IMR-90 (cell line): ENCODE data around the gene ZBTB40. TPM values are rescaled to one million over a fixed set of nuclear protein-coding genes. Genes with fewer than 3 reads are reported as not detected.

Experiments used
- ATAC-seq: fragments of 200-7000 bp; cut with Tn5 transposase; 2 replicates; pipeline ENCODE4 v1.9.1; 2020; ENCODE audit warnings: low read depth, mild to moderate bottlenecking, moderate library complexity
- BruUV-seq: library from RNA; stranded (reverse); fragments of 400-500 nt; replicated peaks from 2 replicates; lab custom pipeline; 2021; lab: Mats Ljungman, UMichigan
- CTCF ChIA-PET: fragments of 300-600 bp; formaldehyde crosslinking; extraction: SDS; loops from one replicate; lab custom pipeline; 2021; ENCODE audit warnings: antibody characterized with exemption; lab: Yijun Ruan, JAX
- POLR2A ChIA-PET: fragments of 300-600 bp; sonication (Branson Sonifier 250); formaldehyde crosslinking; loops from one replicate; lab custom pipeline; 2022; ENCODE audit warnings: antibody characterized with exemption; ENCODE audit not compliant: unreplicated experiment; lab: Charles Lee
- DNase-seq: peaks from one replicate; pipeline ENCODE4 v3.0.0; 2013
- H2AFZ ChIP-seq: replicated peaks from 2 replicates; pipeline ENCODE3; 2013; ENCODE audit warnings: low read length, mild to moderate bottlenecking; ENCODE audit not compliant: poor library complexity
- H2AK5ac ChIP-seq: 2 replicates; pipeline ENCODE4 v1.6.1; 2013; ENCODE audit warnings: low read depth, low read length, inconsistent platforms
- H2AK9ac ChIP-seq: replicated peaks from 2 replicates; pipeline ENCODE3; 2013; ENCODE audit warnings: mild to moderate bottlenecking, low read depth, low read length, moderate library complexity; ENCODE audit not compliant: poor library complexity
- H2BK120ac ChIP-seq: 2 replicates; pipeline ENCODE4 v1.6.1; 2013; ENCODE audit warnings: low read depth, low read length, inconsistent platforms
- H2BK15ac ChIP-seq: 3 replicates; pipeline ENCODE4 v1.6.1; 2013; ENCODE audit warnings: low read depth, low read length, inconsistent platforms
- H2BK20ac ChIP-seq: 2 replicates; pipeline ENCODE4 v1.6.1; 2013; ENCODE audit warnings: low read depth, mild to moderate bottlenecking, inconsistent platforms, low read length, moderate library complexity
- H2BK5ac ChIP-seq: 2 replicates; pipeline ENCODE4 v1.6.1; 2013; ENCODE audit warnings: mild to moderate bottlenecking, low read depth, low read length, inconsistent platforms; ENCODE audit not compliant: poor library complexity, severe bottlenecking
- H3K14ac ChIP-seq: replicated peaks from 2 replicates; pipeline ENCODE4 v1.6.1; 2013; ENCODE audit warnings: low read depth, low read length, inconsistent platforms
- H3K18ac ChIP-seq: 2 replicates; pipeline ENCODE4 v1.6.1; 2013; ENCODE audit warnings: low read depth, low read length, control low read depth
- H3K23ac ChIP-seq: 2 replicates; pipeline ENCODE4 v1.6.1; 2013; ENCODE audit warnings: low read depth, low read length, inconsistent platforms
- H3K27ac ChIP-seq: 2 replicates; pipeline ENCODE4 v1.5.1; 2013; ENCODE audit warnings: mild to moderate bottlenecking, control low read depth, low read length; ENCODE audit not compliant: insufficient read depth
- H3K27me3 ChIP-seq: 2 replicates; pipeline ENCODE4 v1.6.1; 2013; ENCODE audit warnings: low read length; ENCODE audit not compliant: control insufficient read depth, insufficient read depth
- H3K36me3 ChIP-seq: 2 replicates; pipeline ENCODE4 v1.6.1; 2013; ENCODE audit warnings: low read length, mixed read lengths; ENCODE audit not compliant: control insufficient read depth, insufficient read depth
- H3K4ac ChIP-seq: 2 replicates; pipeline ENCODE4 v1.6.1; 2013; ENCODE audit warnings: low read depth, low read length, inconsistent platforms
- H3K4me1 ChIP-seq: 2 replicates; pipeline ENCODE4 v1.6.1; 2013; ENCODE audit warnings: low read length, mixed read lengths; ENCODE audit not compliant: control insufficient read depth, insufficient read depth
- H3K4me2 ChIP-seq: 2 replicates; pipeline ENCODE4 v1.6.1; 2013; ENCODE audit warnings: low read depth, mild to moderate bottlenecking, control low read depth, low read length, moderate library complexity
- H3K4me3 ChIP-seq: 2 replicates; pipeline ENCODE4 v1.5.1; 2013; ENCODE audit warnings: low read depth, mild to moderate bottlenecking, control low read depth, low read length, moderate library complexity; ENCODE audit not compliant: insufficient read depth
- H3K56ac ChIP-seq: 2 replicates; pipeline ENCODE4 v1.6.1; 2013; ENCODE audit warnings: low read length, inconsistent platforms; ENCODE audit not compliant: insufficient read depth; ENCODE audit errors: extremely low read depth
- H3K79me1 ChIP-seq, 2 experiments: 2 replicates each; pipeline ENCODE4 v1.6.1; 2013; ENCODE audit warnings: low read length in 2 of 2, inconsistent platforms in 1 of 2, low read depth in 1 of 2
- H3K9ac ChIP-seq: 2 replicates; pipeline ENCODE4 v1.6.1; 2013; ENCODE audit warnings: low read depth, low read length, control low read depth
- H3K9me1 ChIP-seq: 2 replicates; pipeline ENCODE4 v1.6.1; 2013; ENCODE audit warnings: low read length, inconsistent platforms; ENCODE audit not compliant: insufficient read depth
- H3K9me3 ChIP-seq: 2 replicates; pipeline ENCODE4 v1.6.1; 2013; ENCODE audit warnings: low read length; ENCODE audit not compliant: control insufficient read depth, insufficient read depth
- H4K20me1 ChIP-seq: 2 replicates; pipeline ENCODE4 v1.6.1; 2013; ENCODE audit warnings: low read length, inconsistent platforms; ENCODE audit not compliant: insufficient read depth
- H4K5ac ChIP-seq: 2 replicates; pipeline ENCODE4 v1.6.1; 2013; ENCODE audit warnings: mild to moderate bottlenecking, low read depth, low read length, control low read depth
- H4K8ac ChIP-seq, 2 experiments: 2 replicates each; pipeline ENCODE4 v1.6.1; 2013; ENCODE audit warnings: low read depth in 2 of 2, low read length in 2 of 2, control low read depth in 1 of 2, inconsistent platforms in 1 of 2
- H4K91ac ChIP-seq: 2 replicates; pipeline ENCODE4 v1.6.1; 2013; ENCODE audit warnings: low read depth, low read length, inconsistent platforms; ENCODE audit not compliant: insufficient read depth
- BHLHE40 ChIP-seq: fragments of 150-350 bp; IDR thresholded peaks from 2 replicates; pipeline ENCODE4 v1.6.1; 2016; ENCODE audit warnings: mild to moderate bottlenecking, low read depth, low read length
- CEBPB ChIP-seq: IDR thresholded peaks from 2 replicates; pipeline ENCODE4 v1.6.1; 2012; ENCODE audit warnings: low read depth, low read length, improper control_type of control experiment
- CHD1 ChIP-seq: IDR thresholded peaks from 2 replicates; pipeline ENCODE4 v1.6.1; 2012; ENCODE audit warnings: low read depth, low read length, improper control_type of control experiment
- CTCF ChIP-seq: conservative IDR thresholded peaks from 2 replicates; pipeline ENCODE4 v1.5.1; 2012; ENCODE audit warnings: mild to moderate bottlenecking, low read depth, low read length, improper control_type of control experiment
- ELK1 ChIP-seq: fragments of 150-350 bp; IDR thresholded peaks from 2 replicates; pipeline ENCODE4 v1.6.1; 2016; ENCODE audit warnings: low read depth, mild to moderate bottlenecking, low read length, moderate library complexity, borderline replicate concordance
- FOS ChIP-seq: fragments of 150-350 bp; IDR thresholded peaks from 2 replicates; pipeline ENCODE4 v1.6.1; 2016; ENCODE audit warnings: low read depth, low read length
- MAFK ChIP-seq: IDR thresholded peaks from 2 replicates; pipeline ENCODE4 v1.6.1; 2012; ENCODE audit warnings: low read depth, low read length, improper control_type of control experiment
- MAZ ChIP-seq: IDR thresholded peaks from 2 replicates; pipeline ENCODE4 v1.6.1; 2012; ENCODE audit warnings: low read depth, mild to moderate bottlenecking, low read length, improper control_type of control experiment, moderate library complexity, borderline replicate concordance
- MXI1 ChIP-seq: IDR thresholded peaks from 2 replicates; pipeline ENCODE4 v1.6.1; 2012; ENCODE audit warnings: low read depth, mild to moderate bottlenecking, low read length, moderate library complexity, borderline replicate concordance
- NFE2L2 ChIP-seq: fragments of 150-350 bp; IDR thresholded peaks from 2 replicates; pipeline ENCODE4 v1.6.1; 2016; ENCODE audit warnings: low read depth, mild to moderate bottlenecking, low read length
- POLR2A ChIP-seq: IDR thresholded peaks from 2 replicates; pipeline ENCODE4 v1.6.1; 2012; ENCODE audit warnings: mild to moderate bottlenecking, low read depth, low read length
- RAD21 ChIP-seq: IDR thresholded peaks from 2 replicates; pipeline ENCODE4 v1.6.1; 2012; ENCODE audit warnings: low read length, improper control_type of control experiment
- RCOR1 ChIP-seq: IDR thresholded peaks from 2 replicates; pipeline ENCODE4 v1.6.1; 2012; ENCODE audit warnings: mild to moderate bottlenecking, low read length, improper control_type of control experiment; ENCODE audit not compliant: insufficient replicate concordance
- RFX5 ChIP-seq: IDR thresholded peaks from 2 replicates; pipeline ENCODE4 v1.8.0; 2012; ENCODE audit warnings: low read depth, mild to moderate bottlenecking, low read length, moderate library complexity
- SMC3 ChIP-seq: fragments of 150-350 bp; IDR thresholded peaks from 2 replicates; pipeline ENCODE4 v1.6.1; 2016; ENCODE audit warnings: low read depth, mild to moderate bottlenecking, antibody characterized with exemption, low read length, moderate library complexity
- USF2 ChIP-seq: fragments of 150-350 bp; IDR thresholded peaks from 2 replicates; pipeline ENCODE4 v1.6.1; 2017; ENCODE audit warnings: mild to moderate bottlenecking, antibody characterized with exemption, low read length, low read depth
- dilution Hi-C: fragments of 300-500 bp; cut with HindIII; formaldehyde crosslinking; loops from one replicate; pipeline ENCODE4 v1.14.3; 2018; ENCODE audit warnings: low sequenced_read_pairs; ENCODE audit not compliant: unreplicated experiment
- in situ Hi-C: fragments of 300-500 bp; cut with MboI; formaldehyde crosslinking; loops from 3 replicates; pipeline ENCODE4 v1.14.3; 2019; ENCODE audit warnings: low sequenced_read_pairs, inconsistent platforms, mixed read lengths
- intact Hi-C: fragments of 100-400 bp; cut with micrococcal nuclease; formaldehyde crosslinking; loops from 2 replicates; pipeline ENCODE4 v1.10.0; 2022
- polyA plus RNA-seq, 3 experiments: library from polyadenylated mRNA; depleted of rRNA; stranded (reverse); fragments of >200 nt; gene quantifications; 2 replicates each; pipeline ENCODE4 v1.2.3, GENCODE V29; 2012; ENCODE audit warnings: low replicate concordance in 1 of 3
- total RNA-seq: library from RNA; depleted of rRNA; stranded (reverse); fragments of >200 nt; gene quantifications from 2 replicates; pipeline ENCODE4 v1.2.3, GENCODE V29; 2012

Gene ZBTB40
- total and polyA plus RNA-seq, 2 of the 4 experiments (the other 2 are of a cell fraction) = 6.0 to 9.7 TPM

GRCh38 chr1:22509815-22510214, 58.2 kb downstream of the ZBTB40 start:
- Histone ChIP-seq H3K9me3 (no peaks in the 10 kb centered on the region), H3K18ac (no peak overlapping the region), H2AK9ac (no peak overlapping the region), H2BK15ac (no peak overlapping the region), H4K8ac (no peak overlapping the region), H3K56ac (no peak overlapping the region), H3K9ac (no peak overlapping the region), H3K4me3 (no peak overlapping the region), H3K79me1 (no peaks in the 10 kb centered on the region), H2BK120ac (no peak overlapping the region), H4K91ac (no peak overlapping the region), H2AK5ac (no peak overlapping the region), H3K27ac (no peak overlapping the region), H2BK5ac (no peak overlapping the region), H3K14ac (no peak overlapping the region), H3K4me2 (no peak overlapping the region), H2BK20ac (no peak overlapping the region), H3K9me1 (no peaks in the 10 kb centered on the region), H3K4ac (no peak overlapping the region), H4K20me1 (no peaks in the 10 kb centered on the region), H3K36me3 (peaks cover 39% of the 10 kb centered on the region), H2AFZ (no peak overlapping the region), H3K4me1 (no peaks in the 10 kb centered on the region), H4K5ac (no peak overlapping the region), H3K27me3 (no peaks in the 10 kb centered on the region), H3K23ac (no peak overlapping the region)
- intact Hi-C loops (no loop called here), in situ Hi-C loops (no loop called here), dilution Hi-C loops (no loop called here)
- ChIA-PET POLR2A (no interaction called here), CTCF (interaction anchor here (1.1 kb wide), 1 partner anchor 56 kb away, joined by 4 read pairs; no protein-coding TSS in a partner anchor)
- TF ChIP-seq RCOR1 (no peak), USF2 (no peak), NFE2L2 (no peak), ELK1 (no peak), CHD1 (no peak), FOS (no peak), MAFK (no peak), BHLHE40 (no peak), POLR2A (no peak), MAZ (no peak), CTCF (no peak), RFX5 (no peak), CEBPB (no peak), RAD21 (no peak), MXI1 (no peak), SMC3 (no peak)
- BruUV-seq = no TSS peak
- no peak for ATAC-seq
- no peak for DNase-seq
